ENCODE data around the gene PSMB10. TPM values are rescaled to one million over a fixed set of nuclear protein-coding genes. Genes with fewer than 3 reads are reported as not detected.

Gene PSMB10
- total RNA-seq, 2 experiments from 2014 or later = 176 to 185 TPM

- ChIA-PET POLR2A (interaction anchor here (0.5 kb wide), 1 partner anchor 42 kb away, joined by 6 read pairs; no protein-coding TSS in a partner anchor), CTCF (interaction anchor here (0.8 kb wide), 1 partner anchor 11 kb away, joined by 3 read pairs; no protein-coding TSS in a partner anchor)
These were observed 8.8 kb upstream of the PSMB10 start for GRCh38 chr16:67945392-67945933.

- CTCF ChIA-PET = interaction anchor here (0.8 kb wide), 1 partner anchor 10 kb away, joined by 3 read pairs; no protein-coding TSS in a partner anchor
- POLR2A ChIA-PET = interaction anchor here (0.5 kb wide), 1 partner anchor 41 kb away, joined by 6 read pairs; no protein-coding TSS in a partner anchor
These were observed 8.2 kb upstream of the PSMB10 start for GRCh38 chr16:67944690-67945391.

- POLR2A ChIA-PET = no interaction called here
- CTCF ChIA-PET = interaction anchor here (0.7 to 0.8 kb wide), 2 partner anchors 50 to 60 kb away, joined by 3 read pairs; no protein-coding TSS in a partner anchor
These were observed 7.2 kb upstream of the PSMB10 start, which contains the start of gene LCAT for GRCh38 chr16:67943619-67944504. Gene LCAT (minus strand): TSS chr16:67944120. CDS start chr16:67944101, 19 bp downstream.

- ChIA-PET POLR2A (no interaction called here), CTCF (interaction anchor here (0.7 to 1.2 kb wide), 4 partner anchors 22 to 123 kb away, joined by 3 to 6 read pairs (median 3); no protein-coding TSS in a partner anchor)
These were observed 6.6 kb upstream of the PSMB10 start for GRCh38 chr16:67943256-67943618.

GRCh38 chr16:67942510-67943255 is 6.0 kb upstream of the PSMB10 start:
- ChIA-PET POLR2A (interaction anchor here (0.8 kb wide), 1 partner anchor 35 kb away, joined by 3 read pairs; no protein-coding TSS in a partner anchor), CTCF (interaction anchor here (0.7 to 2.4 kb wide), 15 partner anchors 9 to 126 kb away, joined by 3 to 8 read pairs (median 3); no protein-coding TSS in a partner anchor)

GRCh38 chr16:67942200-67942509 is 5.5 kb upstream of the PSMB10 start:
- CTCF ChIA-PET = interaction anchor here (0.8 to 2.4 kb wide), 14 partner anchors 9 to 126 kb away, joined by 3 to 8 read pairs (median 4); no protein-coding TSS in a partner anchor
- POLR2A ChIA-PET = interaction anchor here (0.8 kb wide), 1 partner anchor 35 kb away, joined by 3 read pairs; no protein-coding TSS in a partner anchor

GRCh38 chr16:67941469-67942199 is 5.0 kb upstream of the PSMB10 start:
- CTCF ChIA-PET = interaction anchor here (0.8 to 2.4 kb wide), 14 partner anchors 10 to 419 kb away, joined by 3 to 8 read pairs (median 4); partner anchors contain the start of genes DDX28 and DUS2
- POLR2A ChIA-PET = interaction anchor here (0.8 kb wide), 1 partner anchor 34 kb away, joined by 3 read pairs; no protein-coding TSS in a partner anchor

- ChIA-PET POLR2A (interaction anchor here (0.6 to 0.9 kb wide), 4 partner anchors 9 to 29 kb away, joined by 3 to 4 read pairs (median 3); no protein-coding TSS in a partner anchor), CTCF (interaction anchor here (0.7 to 2.4 kb wide), 9 partner anchors 10 to 420 kb away, joined by 3 to 9 read pairs (median 4); partner anchors contain the start of genes DDX28 and DUS2)
These were observed 3.9 kb upstream of the PSMB10 start for GRCh38 chr16:67940446-67941089.

GRCh38 chr16:67939507-67940445 is 3.1 kb upstream of the PSMB10 start:
- ChIA-PET POLR2A (interaction anchor here (0.6 to 0.9 kb wide), 3 partner anchors 10 to 56 kb away, joined by 3 to 4 read pairs (median 3); no protein-coding TSS in a partner anchor), CTCF (interaction anchor here (0.7 to 1.8 kb wide), 8 partner anchors 9 to 123 kb away, joined by 3 to 9 read pairs (median 4); partner anchors contain the start of genes DDX28 and DUS2)

GRCh38 chr16:67937713-67938112 is 1.1 kb upstream of the PSMB10 start:
- POLR2A ChIA-PET = interaction anchor here (1.0 kb wide), 1 partner anchor 13 kb away, joined by 5 read pairs; no protein-coding TSS in a partner anchor
- CTCF ChIA-PET = interaction anchor here (0.7 to 1.5 kb wide), 4 partner anchors 33 to 136 kb away, joined by 3 to 7 read pairs (median 4); partner anchors contain the start of gene NRN1L

GRCh38 chr16:67936880-67937605 is 393 bp upstream of the PSMB10 start:
- ChIA-PET POLR2A (interaction anchor here (0.8 to 2.4 kb wide), 4 partner anchors 13 to 456 kb away, joined by 3 to 6 read pairs (median 4); partner anchors contain the start of genes ATP6V0D1 and NUTF2), CTCF (interaction anchor here (1.0 to 3.0 kb wide), 5 partner anchors 45 to 121 kb away, joined by 3 to 12 read pairs (median 7); partner anchors contain the start of genes NRN1L and PSKH1)

- ChIA-PET CTCF (interaction anchor here (0.6 to 6.1 kb wide), 7 partner anchors 10 to 1056 kb away, joined by 3 to 45 read pairs (median 6); partner anchors contain the start of genes NRN1L and PDP2), POLR2A (interaction anchor here (0.6 to 2.4 kb wide), 9 partner anchors 50 to 454 kb away, joined by 3 to 8 read pairs (median 5); partner anchors contain the start of genes ACD, ATP6V0D1, NFATC3 and NUTF2)
These were observed 1.1 kb downstream of the PSMB10 start for GRCh38 chr16:67935402-67936123.

- POLR2A ChIA-PET = interaction anchor here (0.6 to 2.4 kb wide), 6 partner anchors 49 to 397 kb away, joined by 3 to 8 read pairs (median 5); partner anchors contain the start of genes ACD, NFATC3 and NUTF2
These were observed 1.6 kb downstream of the PSMB10 start for GRCh38 chr16:67935101-67935401.

More at GRCh38 chr16:67935101-67935401, 1.6 kb downstream of the PSMB10 start:
- CTCF ChIA-PET = interaction anchor here (0.6 to 6.1 kb wide), 7 partner anchors 10 to 1055 kb away, joined by 3 to 45 read pairs (median 6); partner anchors contain the start of genes NRN1L and PDP2

Measured in activated CD8-positive, alpha-beta memory T cell treated with anti-CD3 and anti-CD28 coated beads for 36 hours (primary cell).